Endothelial cell of umbilical vein (primary cell): Measurements from ENCODE around the gene DYNC2LI1. TPM values are rescaled to one million over a fixed set of nuclear protein-coding genes. Genes with fewer than 3 reads are reported as not detected.

Experiments
- BruUV-seq: library from RNA; stranded (reverse); fragments of 400-500 nt; replicated peaks from 2 replicates; lab custom pipeline; 2021; lab: Mats Ljungman, UMichigan
- CTCF ChIA-PET: fragments of 300-600, 350-600 bp; sonication (Branson Sonifier 250); formaldehyde crosslinking; loops from one replicate; lab custom pipeline; 2021; ENCODE audit warnings: antibody characterized with exemption, inconsistent platforms; lab: Charles Lee
- POLR2A ChIA-PET: fragments of 300-600, 350-600 bp; sonication (Branson Sonifier 250); formaldehyde crosslinking; loops from one replicate; lab custom pipeline; 2021; ENCODE audit warnings: antibody characterized with exemption, inconsistent platforms; lab: Charles Lee
- DNase-seq: peaks from one replicate; pipeline ENCODE4 v3.0.0-alpha.2; 2011; ENCODE audit warnings: low read depth, low spot score
- FAIRE-seq: peaks from 2 replicates; lab custom pipeline; 2011; peaks lifted over from hg19 to GRCh38; lab: Jason Lieb, UNC
- H2AFZ ChIP-seq: 2 replicates; pipeline ENCODE4 v1.6.0; 2012; ENCODE audit warnings: low read depth, low read length, control low read depth, inconsistent platforms
- H3K27ac ChIP-seq: 2 replicates; pipeline ENCODE4 v1.5.1; 2011; ENCODE audit warnings: low read depth, mild to moderate bottlenecking, control low read depth, low read length, moderate library complexity; ENCODE audit not compliant: insufficient read depth
- H3K27me3 ChIP-seq, 2 experiments: 2 replicates each; pipeline versions ENCODE4 v1.6.0 to v1.6.1; 2011; ENCODE audit warnings: low read length in 2 of 2, mixed read lengths in 1 of 2; ENCODE audit not compliant: control insufficient read depth in 2 of 2, insufficient read depth in 2 of 2
- H3K36me3 ChIP-seq, 2 experiments: 2 replicates in 1 of 2; 3 replicates in 1 of 2; pipeline ENCODE4 v1.5.1; 2011; ENCODE audit warnings: low read length in 2 of 2, mild to moderate bottlenecking in 1 of 2, moderate library complexity in 1 of 2; ENCODE audit not compliant: control insufficient read depth in 2 of 2, insufficient read depth in 2 of 2; ENCODE audit errors: extremely low read depth in 1 of 2
- H3K4me1 ChIP-seq: 3 replicates; pipeline ENCODE4 v1.5.1; 2011; ENCODE audit warnings: mild to moderate bottlenecking, low read length; ENCODE audit not compliant: control insufficient read depth, insufficient read depth; ENCODE audit errors: extremely low read depth
- H3K4me2 ChIP-seq: 2 replicates; pipeline ENCODE4 v1.6.1; 2011; ENCODE audit warnings: low read length, control low read depth, mixed read lengths; ENCODE audit not compliant: insufficient read depth
- H3K4me3 ChIP-seq, 3 experiments: fragments of 200-600 bp in 1 of 3; sonication (generic), shearing (Covaris generic) in 1 of 3; replicated peaks in 1 of 3; 2 replicates each; pipeline ENCODE4 v1.5.1; 2011 to 2016; ENCODE audit warnings: control low read depth in 3 of 3, low read length in 3 of 3, mild to moderate bottlenecking in 2 of 3, inconsistent platforms in 1 of 3, low read depth in 1 of 3, moderate library complexity in 1 of 3; ENCODE audit not compliant: insufficient read depth in 1 of 3
- H3K79me2 ChIP-seq: 2 replicates; pipeline ENCODE4 v1.6.0; 2012; ENCODE audit warnings: low read length, inconsistent platforms; ENCODE audit not compliant: control insufficient read depth, insufficient read depth
- H3K9ac ChIP-seq: replicated peaks from 2 replicates; pipeline ENCODE3; 2011; ENCODE audit warnings: low read length, control low read depth; ENCODE audit not compliant: insufficient read depth; ENCODE audit errors: extremely low read depth
- H3K9me1 ChIP-seq: replicated peaks from 3 replicates; pipeline ENCODE4 v1.6.0; 2011; ENCODE audit warnings: mild to moderate bottlenecking, low read length; ENCODE audit not compliant: control insufficient read depth, insufficient read depth; ENCODE audit errors: extremely low read depth
- H3K9me3 ChIP-seq: replicated peaks from 2 replicates; pipeline ENCODE4 v1.5.1; 2012; ENCODE audit warnings: low read length, inconsistent platforms; ENCODE audit not compliant: control insufficient read depth, insufficient read depth
- H4K20me1 ChIP-seq: replicated peaks from 2 replicates; pipeline ENCODE3; 2011; ENCODE audit warnings: mild to moderate bottlenecking, low read length; ENCODE audit not compliant: control insufficient read depth, insufficient read depth; ENCODE audit errors: extremely low read depth
- CTCF ChIP-seq, 2 donors: IDR thresholded peaks; 1 replicate in 1 of 2; 2 replicates in 1 of 2; pipeline ENCODE4 v1.5.1; 2011; ENCODE audit warnings: low read length in 2 of 2, mild to moderate bottlenecking in 2 of 2, moderate library complexity in 2 of 2, control low read depth in 1 of 2, inconsistent platforms in 1 of 2, low read depth in 1 of 2; ENCODE audit not compliant: insufficient read depth in 1 of 2; ENCODE audit errors: extremely low read depth in 1 of 2
- EZH2 ChIP-seq: IDR thresholded peaks from 2 replicates; pipeline ENCODE4 v1.6.1; 2012; ENCODE audit warnings: borderline replicate concordance, low read depth, mild to moderate bottlenecking, moderate library complexity, low read length, inconsistent platforms; ENCODE audit not compliant: severe bottlenecking
- FOS ChIP-seq: IDR thresholded peaks from 2 replicates; pipeline ENCODE4 v1.6.1; 2011; ENCODE audit warnings: mild to moderate bottlenecking, low read length, moderate library complexity, borderline replicate concordance; ENCODE audit not compliant: insufficient read depth
- GATA2 ChIP-seq: IDR thresholded peaks from 2 replicates; pipeline ENCODE4 v1.7.0; 2011; ENCODE audit warnings: low read depth, mild to moderate bottlenecking, moderate library complexity, mixed read lengths, low read length; ENCODE audit not compliant: insufficient read length, insufficient read depth
- JUN ChIP-seq: IDR thresholded peaks from 2 replicates; pipeline ENCODE4 v1.6.1; 2011; ENCODE audit warnings: borderline replicate concordance, low read depth; ENCODE audit not compliant: insufficient read length, insufficient read depth
- MAX ChIP-seq: IDR thresholded peaks from 2 replicates; pipeline ENCODE4 v1.6.1; 2011; ENCODE audit not compliant: insufficient read depth, insufficient read length
- MYC ChIP-seq: IDR thresholded peaks from one replicate; pipeline ENCODE4 v1.6.1; 2011; ENCODE audit warnings: mild to moderate bottlenecking, low read depth, low read length
- POLR2A ChIP-seq: IDR thresholded peaks from 2 replicates; pipeline ENCODE4 v1.6.1; 2012; ENCODE audit warnings: low read depth, mild to moderate bottlenecking, control low read depth, low read length
- POLR2AphosphoS5 ChIP-seq: IDR thresholded peaks from 2 replicates; pipeline ENCODE4 v1.6.1; 2012; ENCODE audit warnings: low read depth, mild to moderate bottlenecking, control low read depth, low read length, moderate library complexity; ENCODE audit not compliant: insufficient read depth
- dilution Hi-C: fragments of 300-500 bp; cut with MboI; formaldehyde crosslinking; loops from one replicate; pipeline ENCODE4 v1.15.0; 2019; ENCODE audit warnings: low sequenced_read_pairs; ENCODE audit not compliant: extremely low pct_ligation_motif_present
- intact Hi-C: fragments of 100-400 bp; cut with micrococcal nuclease; formaldehyde crosslinking; loops from one replicate; pipeline ENCODE4 v1.10.0; 2022
- polyA plus RNA-seq, 4 experiments: library from polyadenylated mRNA; depleted of rRNA in 3 of 4; stranded (reverse) in 3 of 4; unstranded in 1 of 4; fragments of >200 nt; gene quantifications; 2 replicates each; pipeline versions ENCODE4 v1.2.1 to v1.2.3, GENCODE V29; 2011 to 2012; ENCODE audit warnings: missing spikeins in 1 of 4
- total RNA-seq: library from RNA; stranded (reverse); gene quantifications from 2 replicates; pipeline ENCODE4 v1.2.3, GENCODE V29; 2021

The DYNC2LI1 gene
- total and polyA plus RNA-seq, 2 donors (not counting 3 experiments of a cell fraction or from before 2014, with no cell fraction given): 4.2 to 8.7 TPM

- no peak for DNase-seq
- FAIRE-seq: no peak
- Histone ChIP-seq H3K79me2 (no peaks in the 10 kb centered on the region), H2AFZ (no peak overlapping the region), H3K9ac (no peak overlapping the region), H4K20me1 (no peaks in the 10 kb centered on the region), H3K4me2 (no peak overlapping the region), H3K27me3 (no peaks in the 10 kb centered on the region), H3K9me1 (no peaks in the 10 kb centered on the region), H3K9me3 (no peaks in the 10 kb centered on the region), H3K27ac (no peak overlapping the region), H3K4me1 (no peaks in the 10 kb centered on the region), H3K36me3 (no peaks in the 10 kb centered on the region), H3K4me3 (no peak overlapping the region)
- intact Hi-C loops (no loop called here), dilution Hi-C loops (no loop called here)
- ChIA-PET CTCF (interaction anchor here (1.2 to 1.6 kb wide), 3 partner anchors 11 to 90 kb away, joined by 3 to 4 read pairs (median 3); partner anchors contain the start of gene DYNC2LI1), POLR2A (no interaction called here)
- no TSS peak for BruUV-seq
- TF ChIP-seq POLR2AphosphoS5 (no peak), GATA2 (no peak), EZH2 (no peak), CTCF (IDR thresholded peaks at IDR 0.05; ENCODE audit: extremely low read depth in 1 of 2, insufficient read depth in 1 of 2, low read depth in 1 of 2, low read length in 2 of 2) (no peak), MYC (no peak), MAX (no peak), JUN (no peak), POLR2A (no peak), FOS (no peak)
These were observed 14.1 kb downstream of the DYNC2LI1 start for GRCh38 chr2:43787895-43788294.
